Measurements from ENCODE around the gene ERCC2.

Gene ERCC2

GRCh38 chr19:45400192-45400591, 29.8 kb upstream of the ERCC2 start:
- no peak for FAIRE-seq

GRCh38 chr19:45395821-45396617, 25.6 kb upstream of the ERCC2 start:
- no peak for FAIRE-seq

GRCh38 chr19:45391871-45392665, 21.7 kb upstream of the ERCC2 start:
- FAIRE-seq: no peak

GRCh38 chr19:45391346-45391745, 21.0 kb upstream of the ERCC2 start:
- no peak for FAIRE-seq

GRCh38 chr19:45385392-45386221, 15.2 kb upstream of the ERCC2 start:
- no peak for FAIRE-seq

GRCh38 chr19:45382426-45382825, 12.1 kb upstream of the ERCC2 start:
- no peak for FAIRE-seq

GRCh38 chr19:45380107-45380506, 9.7 kb upstream of the ERCC2 start:
- no peak for FAIRE-seq

GRCh38 chr19:45376045-45376724, 5.8 kb upstream of the ERCC2 start:
- no peak for FAIRE-seq

GRCh38 chr19:45368737-45369340, 1.5 kb downstream of the ERCC2 start:
- FAIRE-seq: no peak

GRCh38 chr19:45368127-45368526, 2.2 kb downstream of the ERCC2 start:
- no peak for FAIRE-seq

- FAIRE-seq: no peak
Measured at GRCh38 chr19:45364696-45365095, 5.7 kb downstream of the ERCC2 start.

GRCh38 chr19:45363861-45364459, 6.4 kb downstream of the ERCC2 start:
- FAIRE-seq: no peak

GRCh38 chr19:45362291-45362690, 8.1 kb downstream of the ERCC2 start:
- FAIRE-seq: no peak

- FAIRE-seq: no peak
Measured at GRCh38 chr19:45361608-45362007, 8.8 kb downstream of the ERCC2 start.

GRCh38 chr19:45358213-45358792, 12.1 kb downstream of the ERCC2 start:
- no peak for FAIRE-seq

GRCh38 chr19:45357445-45357783, 13.0 kb downstream of the ERCC2 start:
- no peak for FAIRE-seq

- FAIRE-seq: no peak
Measured at GRCh38 chr19:45356760-45357444, 13.5 kb downstream of the ERCC2 start.

GRCh38 chr19:45355910-45356309, 14.5 kb downstream of the ERCC2 start:
- FAIRE-seq: no peak

- FAIRE-seq: no peak
Measured at GRCh38 chr19:45355402-45355801, 15.0 kb downstream of the ERCC2 start.

- FAIRE-seq: no peak
Measured at GRCh38 chr19:45354241-45354842, 16.0 kb downstream of the ERCC2 start.

All from colon (tissue), 2 donors.